Peyer's patch (tissue), 4 donors: ENCODE results near the gene IFNAR1. TPM values are rescaled to one million over a fixed set of nuclear protein-coding genes. Genes with fewer than 3 reads are reported as not detected.

Experiments used
- DNase-seq, 3 donors: peaks; one replicate each; pipeline ENCODE4 v3.0.0-alpha.2; 2017 to 2019
- H3K27ac ChIP-seq, 4 donors: fragments of 200-600 bp; sonication (generic); one replicate each; pipeline ENCODE4 v1.5.1; 2016 to 2019
- H3K27me3 ChIP-seq, 2 donors: fragments of 200-600 bp; sonication (generic); one replicate each; pipeline ENCODE4 v1.5.1; 2019
- H3K36me3 ChIP-seq, 3 donors: fragments of 200-600 bp; sonication (generic); one replicate each; pipeline ENCODE4 v1.5.1; 2016 to 2019
- H3K4me1 ChIP-seq, 4 donors: fragments of 200-600 bp; sonication (generic); one replicate each; pipeline ENCODE4 v1.5.1; 2016 to 2019
- H3K4me3 ChIP-seq, 4 donors: fragments of 200-600 bp; sonication (generic); 1 replicate in 3 of 4; 2 replicates in 1 of 4; pipeline ENCODE4 v1.5.1; 2016 to 2019; ENCODE audit warnings: mild to moderate bottlenecking in 1 of 4
- H3K9me3 ChIP-seq, 4 donors: fragments of 200-600 bp; sonication (generic); one replicate each; pipeline ENCODE4 v1.5.1; 2016 to 2019; ENCODE audit warnings: mild to moderate bottlenecking in 1 of 4
- POLR2A ChIP-seq, 2 donors: fragments of 450-650 bp; IDR thresholded peaks; one replicate each; pipeline ENCODE4 v1.5.1; 2017; ENCODE audit warnings: antibody characterized with exemption in 2 of 2, mild to moderate bottlenecking in 2 of 2, moderate library complexity in 2 of 2
- total RNA-seq, 4 donors: library from RNA; depleted of rRNA; stranded (reverse); fragments of >200 nt; gene quantifications; one replicate each; pipeline ENCODE4 v1.1.0, GENCODE V29; 2016
- TF ChIP-seq, protein P1 (sequence below), 6 experiments: fragments of 450-650 bp in 4 of 6; fragments of 200-600 bp in 2 of 6; sonication (generic) in 1 of 6; IDR thresholded peaks; one replicate each; pipeline ENCODE4 v1.5.1; 2017 to 2019; ENCODE audit warnings: antibody characterized with exemption in 6 of 6, mild to moderate bottlenecking in 3 of 6, moderate library complexity in 1 of 6

The IFNAR1 gene
- total RNA-seq, 4 donors from 2014 or later = 14.9 to 23.1 (median 21.9) TPM

GRCh38 chr21:33325222-33326067 is 675 bp downstream of the IFNAR1 start:
- H3K27ac ChIP-seq = peak overlapping the region; percentile 97 to 99 (median 97)
- no peaks in the 10 kb centered on the region for H3K27me3 ChIP-seq
- no peaks in the 10 kb centered on the region for H3K36me3 ChIP-seq
- TF ChIP-seq, protein P1, sequence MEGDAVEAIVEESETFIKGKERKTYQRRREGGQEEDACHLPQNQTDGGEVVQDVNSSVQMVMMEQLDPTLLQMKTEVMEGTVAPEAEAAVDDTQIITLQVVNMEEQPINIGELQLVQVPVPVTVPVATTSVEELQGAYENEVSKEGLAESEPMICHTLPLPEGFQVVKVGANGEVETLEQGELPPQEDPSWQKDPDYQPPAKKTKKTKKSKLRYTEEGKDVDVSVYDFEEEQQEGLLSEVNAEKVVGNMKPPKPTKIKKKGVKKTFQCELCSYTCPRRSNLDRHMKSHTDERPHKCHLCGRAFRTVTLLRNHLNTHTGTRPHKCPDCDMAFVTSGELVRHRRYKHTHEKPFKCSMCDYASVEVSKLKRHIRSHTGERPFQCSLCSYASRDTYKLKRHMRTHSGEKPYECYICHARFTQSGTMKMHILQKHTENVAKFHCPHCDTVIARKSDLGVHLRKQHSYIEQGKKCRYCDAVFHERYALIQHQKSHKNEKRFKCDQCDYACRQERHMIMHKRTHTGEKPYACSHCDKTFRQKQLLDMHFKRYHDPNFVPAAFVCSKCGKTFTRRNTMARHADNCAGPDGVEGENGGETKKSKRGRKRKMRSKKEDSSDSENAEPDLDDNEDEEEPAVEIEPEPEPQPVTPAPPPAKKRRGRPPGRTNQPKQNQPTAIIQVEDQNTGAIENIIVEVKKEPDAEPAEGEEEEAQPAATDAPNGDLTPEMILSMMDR (IDR thresholded peaks at IDR 0.05) = peak in 1 of 6 experiments; percentile 2
- no peak for TF ChIP-seq POLR2A (IDR thresholded peaks at IDR 0.05)
- peaks cover 0 to 30% (median 3%) of the 10 kb centered on the region in 4 donors for H3K4me1 ChIP-seq
- H3K9me3 ChIP-seq = no peaks in the 10 kb centered on the region
- DNase-seq = peak; percentile 72 to 88 (median 81)
- H3K4me3 ChIP-seq = peak overlapping the region; percentile 74 to 95 (median 82)

- TF ChIP-seq POLR2A (IDR thresholded peaks at IDR 0.05) = no peak
- TF ChIP-seq, protein P1 (IDR thresholded peaks at IDR 0.05) = no peak
- H3K4me1 ChIP-seq = peaks cover 0 to 30% (median 9%) of the 10 kb centered on the region in 4 donors
- H3K9me3 ChIP-seq = no peaks in the 10 kb centered on the region
- DNase-seq = no peak
- H3K27ac ChIP-seq = no peak overlapping the region
- H3K27me3 ChIP-seq = no peaks in the 10 kb centered on the region
- no peak overlapping the region for H3K4me3 ChIP-seq
- no peaks in the 10 kb centered on the region for H3K36me3 ChIP-seq
Measured at GRCh38 chr21:33327326-33327725, 2.6 kb downstream of the IFNAR1 start.

- Histone ChIP-seq H3K27me3 (no peaks in the 10 kb centered on the region), H3K36me3 (no peaks in the 10 kb centered on the region), H3K4me3 (no peak overlapping the region), H3K27ac (no peak overlapping the region), H3K9me3 (peaks cover 0 to 2% (median 0%) of the 10 kb centered on the region in 4 donors), H3K4me1 (peaks cover 0 to 30% (median 9%) of the 10 kb centered on the region in 4 donors)
- no peak for TF ChIP-seq POLR2A (IDR thresholded peaks at IDR 0.05)
- TF ChIP-seq, protein P1 (IDR thresholded peaks at IDR 0.05) = no peak
- DNase-seq = no peak
Measured at GRCh38 chr21:33327792-33328433, 3.1 kb downstream of the IFNAR1 start.

DNA sequence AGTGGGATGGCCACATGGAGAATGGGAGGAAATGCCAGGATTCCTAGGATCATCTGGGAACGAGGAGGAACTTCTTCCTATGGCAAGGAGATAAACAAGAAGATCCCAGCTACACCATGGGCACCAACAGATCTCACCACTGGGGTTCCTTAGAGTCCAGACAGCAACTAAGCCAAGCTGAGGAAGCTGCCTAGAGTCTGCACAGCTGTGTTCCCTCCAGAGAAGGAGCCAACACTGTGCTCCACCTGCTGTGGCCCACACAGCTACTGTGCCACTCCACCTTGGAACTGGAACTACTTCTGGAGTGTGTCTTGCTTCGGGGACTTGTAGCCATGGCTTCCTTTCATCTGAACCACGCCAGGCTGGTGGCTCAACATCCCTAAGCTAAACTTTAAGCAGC is 6.0 kb downstream of the IFNAR1 start:
- Histone ChIP-seq H3K4me1 (peaks cover 0 to 33% (median 9%) of the 10 kb centered on the region in 4 donors), H3K36me3 (peaks cover 0 to 4% (median 0%) of the 10 kb centered on the region in 3 donors), H3K27ac (peak overlapping the region in 2 of 4 donors; percentile 9 to 46), H3K27me3 (no peaks in the 10 kb centered on the region), H3K9me3 (peaks cover 0 to 5% (median 0%) of the 10 kb centered on the region in 4 donors), H3K4me3 (no peak overlapping the region)
- TF ChIP-seq, protein P1 (IDR thresholded peaks at IDR 0.05) = no peak
- TF ChIP-seq POLR2A (IDR thresholded peaks at IDR 0.05) = no peak
- DNase-seq = no peak

GRCh38 chr21:33332143-33332542 is 7.4 kb downstream of the IFNAR1 start:
- TF ChIP-seq, protein P1 (IDR thresholded peaks at IDR 0.05) = no peak
- TF ChIP-seq POLR2A (IDR thresholded peaks at IDR 0.05) = no peak
- H3K9me3 ChIP-seq = peaks cover 0 to 5% (median 0%) of the 10 kb centered on the region in 4 donors
- no peaks in the 10 kb centered on the region for H3K27me3 ChIP-seq
- H3K4me3 ChIP-seq = no peak overlapping the region
- peaks cover 0 to 19% (median 5%) of the 10 kb centered on the region in 4 donors for H3K4me1 ChIP-seq
- peaks cover 0 to 10% (median 0%) of the 10 kb centered on the region in 3 donors for H3K36me3 ChIP-seq
- H3K27ac ChIP-seq = peak overlapping the region in 1 of 4 donors; percentile 46
- DNase-seq = no peak
